ENCODE measurements around the gene ACRBP.

DNA sequence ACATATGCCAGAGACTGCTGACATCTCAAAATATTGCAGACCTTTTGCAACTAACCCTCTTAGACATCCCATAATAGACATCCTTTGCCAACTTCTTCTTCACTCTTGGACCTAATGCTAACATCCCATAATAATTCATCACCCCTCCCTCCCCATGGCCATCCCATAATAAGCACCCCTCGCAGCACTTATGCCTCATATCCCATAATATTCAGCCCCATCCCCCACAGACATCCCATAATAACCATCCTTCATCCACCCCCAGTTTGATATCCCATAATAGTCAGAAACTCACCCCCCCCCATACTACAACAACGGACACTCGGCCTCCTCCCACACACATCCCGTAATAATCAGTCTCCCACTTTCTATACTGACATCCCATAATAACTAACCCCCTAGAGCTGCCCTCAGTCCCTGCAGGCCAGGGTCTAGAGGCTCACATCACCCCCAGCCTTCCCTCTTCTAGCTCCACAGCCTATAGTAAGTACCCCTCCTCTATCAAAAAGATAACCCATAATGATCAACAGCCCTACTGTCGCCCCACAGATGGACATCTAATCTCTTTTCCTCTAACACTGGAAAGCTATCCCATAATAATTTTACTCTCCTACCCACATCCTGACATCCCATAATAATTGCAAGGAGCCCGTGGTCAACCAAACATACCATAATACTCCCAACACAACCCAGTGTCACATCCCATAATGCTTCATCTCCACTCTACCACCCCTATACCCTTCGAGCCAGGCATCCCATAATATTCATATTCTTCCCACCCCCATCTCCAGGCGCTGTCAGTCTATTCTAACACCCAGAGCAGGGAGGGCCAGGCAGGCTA lies 39.3 kb downstream of the ACRBP start:
- TF ChIP-seq, protein P1, sequence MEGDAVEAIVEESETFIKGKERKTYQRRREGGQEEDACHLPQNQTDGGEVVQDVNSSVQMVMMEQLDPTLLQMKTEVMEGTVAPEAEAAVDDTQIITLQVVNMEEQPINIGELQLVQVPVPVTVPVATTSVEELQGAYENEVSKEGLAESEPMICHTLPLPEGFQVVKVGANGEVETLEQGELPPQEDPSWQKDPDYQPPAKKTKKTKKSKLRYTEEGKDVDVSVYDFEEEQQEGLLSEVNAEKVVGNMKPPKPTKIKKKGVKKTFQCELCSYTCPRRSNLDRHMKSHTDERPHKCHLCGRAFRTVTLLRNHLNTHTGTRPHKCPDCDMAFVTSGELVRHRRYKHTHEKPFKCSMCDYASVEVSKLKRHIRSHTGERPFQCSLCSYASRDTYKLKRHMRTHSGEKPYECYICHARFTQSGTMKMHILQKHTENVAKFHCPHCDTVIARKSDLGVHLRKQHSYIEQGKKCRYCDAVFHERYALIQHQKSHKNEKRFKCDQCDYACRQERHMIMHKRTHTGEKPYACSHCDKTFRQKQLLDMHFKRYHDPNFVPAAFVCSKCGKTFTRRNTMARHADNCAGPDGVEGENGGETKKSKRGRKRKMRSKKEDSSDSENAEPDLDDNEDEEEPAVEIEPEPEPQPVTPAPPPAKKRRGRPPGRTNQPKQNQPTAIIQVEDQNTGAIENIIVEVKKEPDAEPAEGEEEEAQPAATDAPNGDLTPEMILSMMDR (IDR thresholded peaks at IDR 0.05): no peak
- no peak for TF ChIP-seq POLR2A (IDR thresholded peaks at IDR 0.05)

All from thyroid gland (tissue), 4 donors.